Measurements from ENCODE around the gene GAB2.

GAB2 gene

DNA sequence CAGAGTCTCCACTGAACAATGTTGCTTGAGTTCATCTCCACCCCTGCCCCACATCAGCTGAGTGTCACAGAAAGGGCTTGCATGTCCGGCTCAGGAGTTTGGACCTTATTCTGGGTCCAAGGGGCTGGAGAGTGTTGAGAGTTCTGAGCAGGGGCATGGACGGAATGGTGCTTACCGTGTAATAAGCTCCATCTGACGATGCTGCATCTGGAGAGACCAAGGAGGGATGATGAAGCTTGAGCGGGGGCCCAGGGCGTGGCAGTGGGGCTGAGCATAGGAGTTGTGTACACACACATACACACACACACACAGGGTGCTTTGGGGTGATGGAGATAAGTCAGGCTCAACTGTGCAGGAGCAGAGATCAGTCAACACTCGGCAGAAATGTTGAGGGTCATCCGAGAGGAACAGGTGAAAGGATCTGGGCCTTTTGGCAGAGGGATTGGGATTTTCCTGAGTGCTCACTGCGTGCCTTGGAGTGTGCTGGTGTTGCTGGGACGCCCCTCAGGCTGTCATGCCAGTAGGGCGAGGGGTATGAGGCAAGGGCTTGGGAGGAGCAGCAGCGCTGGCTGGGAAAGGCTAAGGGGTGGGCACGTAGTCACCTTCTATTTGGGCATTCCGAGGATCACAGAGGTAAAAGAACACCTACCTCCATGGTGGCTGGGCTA lies 226.6 kb downstream of the GAB2 start:
- H3K4me3 ChIP-seq (ENCODE audit: low read depth, low read length): no peak overlapping the region
- no peak overlapping the region for H3K27ac ChIP-seq (ENCODE audit: extremely low read depth, low read depth, low read length)
- H3K36me3 ChIP-seq (ENCODE audit: control insufficient read depth in 2 of 2, insufficient read depth in 1 of 2, low read length in 2 of 2): no peaks in the 10 kb centered on the region
- POLR2A ChIA-PET: interaction anchor here (0.5 kb wide), 1 partner anchor 570 kb away, joined by 3 read pairs; no protein-coding TSS in a partner anchor
- CTCF ChIA-PET: no interaction called here
- no peaks in the 10 kb centered on the region for H3K9me3 ChIP-seq (ENCODE audit: control insufficient read depth, insufficient read depth, low read depth, low read length)
- TF ChIP-seq, protein P1, sequence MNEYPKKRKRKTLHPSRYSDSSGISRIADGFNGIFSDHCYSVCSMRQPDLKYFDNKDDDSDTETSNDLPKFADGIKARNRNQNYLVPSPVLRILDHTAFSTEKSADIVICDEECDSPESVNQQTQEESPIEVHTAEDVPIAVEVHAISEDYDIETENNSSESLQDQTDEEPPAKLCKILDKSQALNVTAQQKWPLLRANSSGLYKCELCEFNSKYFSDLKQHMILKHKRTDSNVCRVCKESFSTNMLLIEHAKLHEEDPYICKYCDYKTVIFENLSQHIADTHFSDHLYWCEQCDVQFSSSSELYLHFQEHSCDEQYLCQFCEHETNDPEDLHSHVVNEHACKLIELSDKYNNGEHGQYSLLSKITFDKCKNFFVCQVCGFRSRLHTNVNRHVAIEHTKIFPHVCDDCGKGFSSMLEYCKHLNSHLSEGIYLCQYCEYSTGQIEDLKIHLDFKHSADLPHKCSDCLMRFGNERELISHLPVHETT (tag by site-specific recombination; IDR thresholded peaks at IDR 0.05): no peak
- TF ChIP-seq, protein P2, sequence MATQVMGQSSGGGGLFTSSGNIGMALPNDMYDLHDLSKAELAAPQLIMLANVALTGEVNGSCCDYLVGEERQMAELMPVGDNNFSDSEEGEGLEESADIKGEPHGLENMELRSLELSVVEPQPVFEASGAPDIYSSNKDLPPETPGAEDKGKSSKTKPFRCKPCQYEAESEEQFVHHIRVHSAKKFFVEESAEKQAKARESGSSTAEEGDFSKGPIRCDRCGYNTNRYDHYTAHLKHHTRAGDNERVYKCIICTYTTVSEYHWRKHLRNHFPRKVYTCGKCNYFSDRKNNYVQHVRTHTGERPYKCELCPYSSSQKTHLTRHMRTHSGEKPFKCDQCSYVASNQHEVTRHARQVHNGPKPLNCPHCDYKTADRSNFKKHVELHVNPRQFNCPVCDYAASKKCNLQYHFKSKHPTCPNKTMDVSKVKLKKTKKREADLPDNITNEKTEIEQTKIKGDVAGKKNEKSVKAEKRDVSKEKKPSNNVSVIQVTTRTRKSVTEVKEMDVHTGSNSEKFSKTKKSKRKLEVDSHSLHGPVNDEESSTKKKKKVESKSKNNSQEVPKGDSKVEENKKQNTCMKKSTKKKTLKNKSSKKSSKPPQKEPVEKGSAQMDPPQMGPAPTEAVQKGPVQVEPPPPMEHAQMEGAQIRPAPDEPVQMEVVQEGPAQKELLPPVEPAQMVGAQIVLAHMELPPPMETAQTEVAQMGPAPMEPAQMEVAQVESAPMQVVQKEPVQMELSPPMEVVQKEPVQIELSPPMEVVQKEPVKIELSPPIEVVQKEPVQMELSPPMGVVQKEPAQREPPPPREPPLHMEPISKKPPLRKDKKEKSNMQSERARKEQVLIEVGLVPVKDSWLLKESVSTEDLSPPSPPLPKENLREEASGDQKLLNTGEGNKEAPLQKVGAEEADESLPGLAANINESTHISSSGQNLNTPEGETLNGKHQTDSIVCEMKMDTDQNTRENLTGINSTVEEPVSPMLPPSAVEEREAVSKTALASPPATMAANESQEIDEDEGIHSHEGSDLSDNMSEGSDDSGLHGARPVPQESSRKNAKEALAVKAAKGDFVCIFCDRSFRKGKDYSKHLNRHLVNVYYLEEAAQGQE (tag by site-specific recombination; IDR thresholded peaks at IDR 0.05): no peak
- no peak for TF ChIP-seq ZNF510 (tag by site-specific recombination; IDR thresholded peaks at IDR 0.05; ENCODE audit: insufficient replicate concordance)
- H3K4me1 ChIP-seq (ENCODE audit: control insufficient read depth, insufficient read depth, low read length): no peaks in the 10 kb centered on the region

DNA sequence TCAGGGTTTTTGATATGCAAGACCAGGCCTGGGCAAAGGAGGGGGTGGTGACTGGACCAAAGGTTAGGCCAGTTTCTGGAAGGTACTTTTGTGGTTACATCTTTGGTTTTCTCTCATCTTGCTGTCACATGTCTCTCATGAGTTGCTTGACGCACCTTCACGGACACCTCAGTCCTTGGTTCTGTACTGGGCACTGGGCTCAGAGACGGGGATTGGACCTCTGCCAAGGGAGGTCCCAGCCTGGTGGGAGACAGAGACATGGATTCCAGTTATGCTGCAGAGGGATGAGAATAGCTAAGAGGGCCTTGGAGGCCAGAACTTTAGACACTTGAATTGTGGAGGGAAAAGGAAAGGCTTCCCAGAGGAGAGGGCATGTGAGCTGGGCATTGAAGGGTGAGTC lies 227.2 kb downstream of the GAB2 start:
- Histone ChIP-seq H3K27ac (ENCODE audit: extremely low read depth, low read depth, low read length) (no peak overlapping the region), H3K4me3 (ENCODE audit: low read depth, low read length) (no peak overlapping the region), H3K9me3 (ENCODE audit: control insufficient read depth, insufficient read depth, low read depth, low read length) (no peaks in the 10 kb centered on the region), H3K36me3 (ENCODE audit: control insufficient read depth in 2 of 2, insufficient read depth in 1 of 2, low read length in 2 of 2) (no peaks in the 10 kb centered on the region), H3K4me1 (ENCODE audit: control insufficient read depth, insufficient read depth, low read length) (no peaks in the 10 kb centered on the region)
- TF ChIP-seq, protein P3, sequence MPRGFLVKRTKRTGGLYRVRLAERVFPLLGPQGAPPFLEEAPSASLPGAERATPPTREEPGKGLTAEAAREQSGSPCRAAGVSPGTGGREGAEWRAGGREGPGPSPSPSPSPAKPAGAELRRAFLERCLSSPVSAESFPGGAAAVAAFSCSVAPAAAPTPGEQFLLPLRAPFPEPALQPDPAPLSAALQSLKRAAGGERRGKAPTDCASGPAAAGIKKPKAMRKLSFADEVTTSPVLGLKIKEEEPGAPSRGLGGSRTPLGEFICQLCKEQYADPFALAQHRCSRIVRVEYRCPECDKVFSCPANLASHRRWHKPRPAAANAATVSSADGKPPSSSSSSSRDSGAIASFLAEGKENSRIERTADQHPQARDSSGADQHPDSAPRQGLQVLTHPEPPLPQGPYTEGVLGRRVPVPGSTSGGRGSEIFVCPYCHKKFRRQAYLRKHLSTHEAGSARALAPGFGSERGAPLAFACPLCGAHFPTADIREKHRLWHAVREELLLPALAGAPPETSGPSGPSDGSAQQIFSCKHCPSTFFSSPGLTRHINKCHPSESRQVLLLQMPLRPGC (tag by site-specific recombination; IDR thresholded peaks at IDR 0.05): no peak
- no peak for TF ChIP-seq ZSCAN30 (tag by site-specific recombination; IDR thresholded peaks at IDR 0.05)
- ChIA-PET POLR2A (interaction anchor here (0.5 kb wide), 1 partner anchor 570 kb away, joined by 3 read pairs; no protein-coding TSS in a partner anchor), CTCF (interaction anchor here (1.9 kb wide), 1 partner anchor 374 kb away, joined by 4 read pairs; no protein-coding TSS in a partner anchor)

DNA sequence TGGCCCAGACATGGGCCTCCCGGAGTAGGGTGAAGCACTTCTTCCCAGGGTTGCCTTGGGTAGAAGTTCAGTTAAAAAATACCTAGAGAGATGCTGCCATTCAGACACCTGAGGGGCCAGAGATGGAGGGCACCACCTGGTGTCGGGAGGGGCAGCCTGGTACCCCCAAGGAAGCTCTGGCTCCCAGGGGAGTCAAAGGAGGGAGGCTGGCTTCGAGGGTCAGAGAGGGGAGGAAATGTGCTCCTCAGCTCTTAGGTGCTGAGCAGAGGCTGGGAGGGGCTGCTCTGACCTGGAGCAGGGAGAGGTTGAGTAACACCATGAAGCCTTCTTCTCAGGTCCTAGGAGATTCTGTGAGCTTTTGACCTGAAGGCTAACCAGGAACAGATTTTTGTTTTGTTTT lies 227.8 kb downstream of the GAB2 start:
- CTCF ChIA-PET: interaction anchor here (1.9 kb wide), 1 partner anchor 375 kb away, joined by 4 read pairs; no protein-coding TSS in a partner anchor
- POLR2A ChIA-PET: no interaction called here
- Histone ChIP-seq H3K27ac (ENCODE audit: extremely low read depth, low read depth, low read length) (no peak overlapping the region), H3K4me3 (ENCODE audit: low read depth, low read length) (no peak overlapping the region), H3K36me3 (ENCODE audit: control insufficient read depth in 2 of 2, insufficient read depth in 1 of 2, low read length in 2 of 2) (no peaks in the 10 kb centered on the region), H3K9me3 (ENCODE audit: control insufficient read depth, insufficient read depth, low read depth, low read length) (no peaks in the 10 kb centered on the region), H3K4me1 (ENCODE audit: control insufficient read depth, insufficient read depth, low read length) (no peaks in the 10 kb centered on the region)
- 0 out of 2 replicates have a peak, but pooled peaks have one; percentile 14 for TF ChIP-seq GLIS2 (tag by site-specific recombination; IDR thresholded peaks at IDR 0.05)
- TF ChIP-seq, protein P4, sequence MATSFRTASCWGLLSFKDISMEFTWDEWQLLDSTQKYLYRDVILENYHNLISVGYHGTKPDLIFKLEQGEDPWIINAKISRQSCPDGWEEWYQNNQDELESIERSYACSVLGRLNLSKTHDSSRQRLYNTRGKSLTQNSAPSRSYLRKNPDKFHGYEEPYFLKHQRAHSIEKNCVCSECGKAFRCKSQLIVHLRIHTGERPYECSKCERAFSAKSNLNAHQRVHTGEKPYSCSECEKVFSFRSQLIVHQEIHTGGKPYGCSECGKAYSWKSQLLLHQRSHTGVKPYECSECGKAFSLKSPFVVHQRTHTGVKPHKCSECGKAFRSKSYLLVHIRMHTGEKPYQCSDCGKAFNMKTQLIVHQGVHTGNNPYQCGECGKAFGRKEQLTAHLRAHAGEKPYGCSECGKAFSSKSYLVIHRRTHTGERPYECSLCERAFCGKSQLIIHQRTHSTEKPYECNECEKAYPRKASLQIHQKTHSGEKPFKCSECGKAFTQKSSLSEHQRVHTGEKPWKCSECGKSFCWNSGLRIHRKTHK (tag by site-specific recombination; IDR thresholded peaks at IDR 0.05): no peak
